Measurements from ENCODE around the gene CDCA7. TPM values are rescaled to one million over a fixed set of nuclear protein-coding genes. Genes with fewer than 3 reads are reported as not detected.
"Not testable (repeated sequence)": the region's sequence is repeated elsewhere in the genome, so short reads cannot be mapped to it uniquely, and the experiment has no call there.

Gene CDCA7
- total RNA-seq, 6 experiments from 2014 or later: 5.9 to 9.1 (median 7.6) TPM

GRCh38 chr2:173412628-173413027 lies 58.0 kb downstream of the CDCA7 start:
- no peak for DNase-seq
- no peak for TF ChIP-seq CTCF (IDR thresholded peaks at IDR 0.05)
- Mint-ChIP-seq H3K4me1 (ENCODE audit: low read depth) (peaks cover 7% of the 10 kb centered on the region), H3K36me3 (ENCODE audit: low read depth) (no peaks in the 10 kb centered on the region), H3K9me3 (no peaks in the 10 kb centered on the region), H3K4me3 (no peak overlapping the region), H3K27me3 (ENCODE audit: insufficient read depth) (peaks cover 48% of the 10 kb centered on the region), H3K27ac (no peak overlapping the region)

- TF ChIP-seq CTCF (IDR thresholded peaks at IDR 0.05): no peak
- H3K27me3 Mint-ChIP-seq (ENCODE audit: insufficient read depth): peaks cover 41% of the 10 kb centered on the region
- no peaks in the 10 kb centered on the region for H3K9me3 Mint-ChIP-seq
- no peaks in the 10 kb centered on the region for H3K36me3 Mint-ChIP-seq (ENCODE audit: low read depth)
- H3K4me1 Mint-ChIP-seq (ENCODE audit: low read depth): 0 out of 2 replicates have a peak, but pooled peaks cover 4% of the 10 kb centered on the region
- no peak overlapping the region for H3K27ac Mint-ChIP-seq
- no peak overlapping the region for H3K4me3 Mint-ChIP-seq
- DNase-seq: no peak
Measured at GRCh38 chr2:173414823-173415322, 60.2 kb downstream of the CDCA7 start.

- no peaks in the 10 kb centered on the region for H3K36me3 Mint-ChIP-seq (ENCODE audit: low read depth)
- no peaks in the 10 kb centered on the region for H3K9me3 Mint-ChIP-seq
- H3K4me3 Mint-ChIP-seq: no peak overlapping the region
- 0 out of 2 replicates have a peak, but pooled peaks cover 4% of the 10 kb centered on the region for H3K4me1 Mint-ChIP-seq (ENCODE audit: low read depth)
- peaks cover 43% of the 10 kb centered on the region for H3K27me3 Mint-ChIP-seq (ENCODE audit: insufficient read depth)
- TF ChIP-seq CTCF (IDR thresholded peaks at IDR 0.05): no peak
- no peak overlapping the region for H3K27ac Mint-ChIP-seq
- no peak for DNase-seq
Measured at GRCh38 chr2:173415431-173416381, 61.0 kb downstream of the CDCA7 start.

- H3K27me3 Mint-ChIP-seq (ENCODE audit: insufficient read depth): peaks cover 43% of the 10 kb centered on the region
- not testable (repeated sequence) for DNase-seq; H3K27ac Mint-ChIP-seq; H3K4me3 Mint-ChIP-seq; H3K4me1 Mint-ChIP-seq (ENCODE audit: low read depth); H3K9me3 Mint-ChIP-seq; H3K36me3 Mint-ChIP-seq (ENCODE audit: low read depth)
Measured at GRCh38 chr2:173416415-173417152, 61.9 kb downstream of the CDCA7 start.

GRCh38 chr2:173417341-173417740 lies 62.7 kb downstream of the CDCA7 start:
- Mint-ChIP-seq H3K4me3 (no peak overlapping the region), H3K4me1 (ENCODE audit: low read depth) (0 out of 2 replicates have a peak, but pooled peaks cover 4% of the 10 kb centered on the region), H3K27me3 (ENCODE audit: insufficient read depth) (peaks cover 44% of the 10 kb centered on the region), H3K27ac (no peak overlapping the region), H3K36me3 (ENCODE audit: low read depth) (no peaks in the 10 kb centered on the region), H3K9me3 (no peaks in the 10 kb centered on the region)
- no peak for DNase-seq
- TF ChIP-seq CTCF (IDR thresholded peaks at IDR 0.05): no peak
